DND-41 (cell line): Measurements from ENCODE around the gene ZNF765.
"Not testable (repeated sequence)": the region's sequence is repeated elsewhere in the genome, so short reads cannot be mapped to it uniquely, and the experiment has no call there.

Source experiments
- EZH2 ChIP-seq: IDR thresholded peaks from 3 replicates; pipeline ENCODE4 v1.6.1; 2012; ENCODE audit warnings: borderline replicate concordance, low read depth, mild to moderate bottlenecking, moderate library complexity, low read length, inconsistent platforms; ENCODE audit not compliant: severe bottlenecking
- TF ChIP-seq, protein P1 (sequence below): IDR thresholded peaks from 2 replicates; pipeline ENCODE4 v1.5.1; 2012; ENCODE audit warnings: borderline replicate concordance, low read length, moderate library complexity, mild to moderate bottlenecking; ENCODE audit not compliant: poor library complexity, severe bottlenecking; ENCODE audit errors: extremely low read depth

DNA sequence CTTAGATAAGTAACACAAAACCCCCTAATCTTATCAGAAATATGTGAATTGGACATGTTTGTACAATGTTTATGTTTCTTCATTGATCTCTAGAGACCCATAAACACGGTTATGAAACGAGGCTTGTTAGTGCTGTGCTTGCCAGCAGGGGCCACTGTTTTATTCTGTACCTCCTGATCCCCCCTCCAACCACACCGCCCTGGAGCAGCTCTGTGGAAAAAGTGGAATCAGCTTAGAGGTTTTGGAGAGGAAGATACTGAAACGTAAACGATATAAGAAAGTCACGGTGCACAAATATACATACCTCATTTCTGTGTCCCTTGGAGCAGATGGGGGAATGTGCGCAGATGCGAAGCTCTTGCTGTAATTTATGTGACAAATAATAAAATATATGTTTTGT lies 28.7 kb downstream of the ZNF765 start:
- TF ChIP-seq EZH2, result not testable (repeated sequence)
- TF ChIP-seq, protein P1, sequence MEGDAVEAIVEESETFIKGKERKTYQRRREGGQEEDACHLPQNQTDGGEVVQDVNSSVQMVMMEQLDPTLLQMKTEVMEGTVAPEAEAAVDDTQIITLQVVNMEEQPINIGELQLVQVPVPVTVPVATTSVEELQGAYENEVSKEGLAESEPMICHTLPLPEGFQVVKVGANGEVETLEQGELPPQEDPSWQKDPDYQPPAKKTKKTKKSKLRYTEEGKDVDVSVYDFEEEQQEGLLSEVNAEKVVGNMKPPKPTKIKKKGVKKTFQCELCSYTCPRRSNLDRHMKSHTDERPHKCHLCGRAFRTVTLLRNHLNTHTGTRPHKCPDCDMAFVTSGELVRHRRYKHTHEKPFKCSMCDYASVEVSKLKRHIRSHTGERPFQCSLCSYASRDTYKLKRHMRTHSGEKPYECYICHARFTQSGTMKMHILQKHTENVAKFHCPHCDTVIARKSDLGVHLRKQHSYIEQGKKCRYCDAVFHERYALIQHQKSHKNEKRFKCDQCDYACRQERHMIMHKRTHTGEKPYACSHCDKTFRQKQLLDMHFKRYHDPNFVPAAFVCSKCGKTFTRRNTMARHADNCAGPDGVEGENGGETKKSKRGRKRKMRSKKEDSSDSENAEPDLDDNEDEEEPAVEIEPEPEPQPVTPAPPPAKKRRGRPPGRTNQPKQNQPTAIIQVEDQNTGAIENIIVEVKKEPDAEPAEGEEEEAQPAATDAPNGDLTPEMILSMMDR, result peak; percentile 13
